Loucy (cell line): ENCODE results near the gene LHX2.

Experiments used
- H2AFZ ChIP-seq: fragments of 200-600 bp; sonication (generic); 2 replicates; pipeline ENCODE4 v1.6.0; 2016; ENCODE audit warnings: antibody characterized with exemption, mild to moderate bottlenecking, low read length, moderate library complexity
- H3F3A ChIP-seq: fragments of 200-600 bp; 2 replicates; pipeline ENCODE4 v1.6.0; 2016; ENCODE audit warnings: antibody characterized with exemption, low read depth, mild to moderate bottlenecking
- H3K27me3 ChIP-seq: fragments of 200-600 bp; sonication (generic); 2 replicates; pipeline ENCODE4 v1.6.1; 2014; ENCODE audit warnings: low read length, mild to moderate bottlenecking; ENCODE audit not compliant: insufficient read depth, poor library complexity, severe bottlenecking
- H3K36me3 ChIP-seq: fragments of 200-600 bp; sonication (generic); 2 replicates; pipeline ENCODE4 v1.6.1; 2016; ENCODE audit warnings: low read length; ENCODE audit not compliant: insufficient read depth
- H3K4me1 ChIP-seq: fragments of 200-600 bp; sonication (generic); 2 replicates; pipeline ENCODE4 v1.5.1; 2014; ENCODE audit warnings: low read length, mild to moderate bottlenecking; ENCODE audit not compliant: insufficient read depth, poor library complexity, severe bottlenecking
- H3K4me2 ChIP-seq: fragments of 200-600 bp; sonication (generic); 2 replicates; pipeline ENCODE4 v1.6.0; 2014; ENCODE audit warnings: antibody characterized with exemption, low read length, low read depth, mild to moderate bottlenecking; ENCODE audit not compliant: poor library complexity, severe bottlenecking
- H3K4me3 ChIP-seq: fragments of 200-600 bp; sonication (generic); 2 replicates; pipeline ENCODE4 v1.5.1; 2014; ENCODE audit warnings: low read length, mild to moderate bottlenecking, mixed read lengths; ENCODE audit not compliant: poor library complexity, severe bottlenecking
- H3K79me2 ChIP-seq: fragments of 200-600 bp; sonication (generic); 2 replicates; pipeline ENCODE4 v1.6.1; 2014; ENCODE audit warnings: low read length; ENCODE audit not compliant: insufficient read depth
- H3K9ac ChIP-seq: fragments of 200-600 bp; sonication (generic); 2 replicates; pipeline ENCODE4 v1.6.0; 2014; ENCODE audit warnings: mild to moderate bottlenecking, low read depth, low read length, moderate library complexity; ENCODE audit not compliant: poor library complexity, severe bottlenecking
- H3K9me2 ChIP-seq: fragments of 200-600 bp; sonication (generic); replicated peaks from 2 replicates; pipeline ENCODE4 v1.6.1; 2016; ENCODE audit warnings: low read depth, low read length, mixed read lengths
- H3K9me3 ChIP-seq: fragments of 200-600 bp; sonication (generic); 2 replicates; pipeline ENCODE4 v1.6.1; 2014; ENCODE audit warnings: mild to moderate bottlenecking, antibody characterized with exemption, low read length, low read depth; ENCODE audit not compliant: insufficient read depth
- H4K20me1 ChIP-seq: fragments of 200-600 bp; sonication (generic); 2 replicates; pipeline ENCODE4 v1.6.0; 2014; ENCODE audit warnings: antibody characterized with exemption, low read length, mild to moderate bottlenecking; ENCODE audit not compliant: insufficient read depth, poor library complexity, severe bottlenecking
- EZH2phosphoT487 ChIP-seq: fragments of 200-600 bp; IDR thresholded peaks from 2 replicates; pipeline ENCODE4 v1.6.1; 2018; ENCODE audit warnings: antibody characterized with exemption, mild to moderate bottlenecking, moderate library complexity, borderline replicate concordance
- TF ChIP-seq, protein P1 (sequence below): fragments of 200-600 bp; sonication (generic); conservative IDR thresholded peaks from 2 replicates; pipeline ENCODE4 v1.5.1; 2014; ENCODE audit warnings: mild to moderate bottlenecking, antibody characterized with exemption, low read length

Gene LHX2

DNA sequence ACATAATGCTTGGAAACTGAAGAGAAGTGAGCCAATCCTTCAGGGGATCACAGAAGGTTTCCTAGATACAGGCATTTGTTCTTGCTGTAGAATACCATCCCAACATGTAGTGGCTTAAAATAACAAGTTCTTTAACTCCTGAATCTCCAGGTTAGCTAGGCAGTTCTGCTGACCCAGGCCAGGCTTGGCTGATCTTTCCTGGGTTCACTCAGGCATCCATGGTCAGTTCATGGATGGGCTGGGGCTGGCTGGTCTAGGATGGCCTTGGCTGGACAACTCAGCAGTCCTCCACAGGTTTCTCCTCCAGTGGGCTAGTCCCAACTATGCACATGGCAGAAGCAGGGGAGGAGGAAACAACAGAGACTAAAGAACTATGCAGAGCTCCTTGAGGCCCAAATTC is 44.2 kb upstream of the LHX2 start:
- no peaks in the 10 kb centered on the region; the same call in 1 of the 2 replicates for H3K9me3 ChIP-seq
- no peaks in the 10 kb centered on the region for H3K36me3 ChIP-seq
- H2AFZ ChIP-seq, result no peak overlapping the region
- H3K9ac ChIP-seq, result no peak overlapping the region
- no peak overlapping the region for H3K4me2 ChIP-seq
- H3K79me2 ChIP-seq, result no peaks in the 10 kb centered on the region
- no peak overlapping the region for H3K4me3 ChIP-seq
- no peaks in the 10 kb centered on the region for H3K27me3 ChIP-seq
- no peaks in the 10 kb centered on the region for H3F3A ChIP-seq
- TF ChIP-seq, protein P1, sequence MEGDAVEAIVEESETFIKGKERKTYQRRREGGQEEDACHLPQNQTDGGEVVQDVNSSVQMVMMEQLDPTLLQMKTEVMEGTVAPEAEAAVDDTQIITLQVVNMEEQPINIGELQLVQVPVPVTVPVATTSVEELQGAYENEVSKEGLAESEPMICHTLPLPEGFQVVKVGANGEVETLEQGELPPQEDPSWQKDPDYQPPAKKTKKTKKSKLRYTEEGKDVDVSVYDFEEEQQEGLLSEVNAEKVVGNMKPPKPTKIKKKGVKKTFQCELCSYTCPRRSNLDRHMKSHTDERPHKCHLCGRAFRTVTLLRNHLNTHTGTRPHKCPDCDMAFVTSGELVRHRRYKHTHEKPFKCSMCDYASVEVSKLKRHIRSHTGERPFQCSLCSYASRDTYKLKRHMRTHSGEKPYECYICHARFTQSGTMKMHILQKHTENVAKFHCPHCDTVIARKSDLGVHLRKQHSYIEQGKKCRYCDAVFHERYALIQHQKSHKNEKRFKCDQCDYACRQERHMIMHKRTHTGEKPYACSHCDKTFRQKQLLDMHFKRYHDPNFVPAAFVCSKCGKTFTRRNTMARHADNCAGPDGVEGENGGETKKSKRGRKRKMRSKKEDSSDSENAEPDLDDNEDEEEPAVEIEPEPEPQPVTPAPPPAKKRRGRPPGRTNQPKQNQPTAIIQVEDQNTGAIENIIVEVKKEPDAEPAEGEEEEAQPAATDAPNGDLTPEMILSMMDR, result no peak
- TF ChIP-seq EZH2phosphoT487, result no peak
- H4K20me1 ChIP-seq, result no peaks in the 10 kb centered on the region
- no peaks in the 10 kb centered on the region for H3K9me2 ChIP-seq
- H3K4me1 ChIP-seq, result no peaks in the 10 kb centered on the region

GRCh38 chr9:123972618-123973017 is 39.0 kb upstream of the LHX2 start:
- no peak overlapping the region for H2AFZ ChIP-seq
- H3K9ac ChIP-seq, result no peak overlapping the region
- no peaks in the 10 kb centered on the region for H3K4me1 ChIP-seq
- H3K4me2 ChIP-seq, result no peak overlapping the region
- peaks cover 3% of the 10 kb centered on the region; the same call in 1 of the 2 replicates for H3K9me3 ChIP-seq
- H3K4me3 ChIP-seq, result no peak overlapping the region
- H4K20me1 ChIP-seq, result no peaks in the 10 kb centered on the region
- H3F3A ChIP-seq, result no peaks in the 10 kb centered on the region
- TF ChIP-seq EZH2phosphoT487, result no peak
- TF ChIP-seq, protein P1, result no peak
- no peaks in the 10 kb centered on the region for H3K36me3 ChIP-seq
- no peaks in the 10 kb centered on the region for H3K27me3 ChIP-seq
- H3K9me2 ChIP-seq, result no peaks in the 10 kb centered on the region
- H3K79me2 ChIP-seq, result no peaks in the 10 kb centered on the region

DNA sequence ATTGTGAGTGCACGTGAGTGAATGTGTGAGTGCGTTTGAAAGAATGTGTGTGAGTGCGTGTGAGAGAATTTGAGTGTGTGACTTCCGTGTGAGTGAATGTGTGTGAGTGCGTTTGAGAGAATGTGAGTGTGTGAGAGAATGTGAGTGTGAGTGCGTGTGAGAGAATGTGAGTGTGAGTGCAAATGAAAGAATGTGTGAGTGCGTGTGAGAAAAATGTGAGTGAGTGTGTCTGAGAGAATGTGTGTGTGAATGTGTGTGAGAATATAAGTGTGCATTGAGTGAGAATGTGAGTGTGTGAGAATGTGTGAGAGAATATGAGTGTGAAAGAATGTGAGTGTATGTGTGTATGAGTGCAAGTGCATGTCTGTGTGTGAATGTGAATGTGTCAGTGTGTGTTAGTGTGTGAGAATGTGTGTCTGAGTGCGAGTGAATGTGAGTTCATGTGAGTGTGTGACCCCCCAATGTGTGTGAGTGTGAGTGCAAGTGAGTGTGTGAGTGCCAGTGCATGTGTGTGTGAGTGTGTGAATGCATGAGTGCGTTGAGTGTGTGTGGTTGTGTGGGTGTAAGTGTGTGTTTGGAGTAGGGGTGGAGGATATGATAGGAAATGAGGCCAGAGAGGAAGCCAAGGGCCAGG is 37.9 kb upstream of the LHX2 start:
- Histone ChIP-seq H3K9ac (no peak overlapping the region), H3K9me2 (no peaks in the 10 kb centered on the region), H3K79me2 (no peaks in the 10 kb centered on the region), H4K20me1 (no peaks in the 10 kb centered on the region), H2AFZ (no peak overlapping the region), H3K27me3 (no peaks in the 10 kb centered on the region), H3K4me3 (no peak overlapping the region), H3K9me3 (peaks cover 3% of the 10 kb centered on the region; the same call in 1 of the 2 replicates), H3F3A (no peaks in the 10 kb centered on the region), H3K4me2 (no peak overlapping the region), H3K36me3 (no peaks in the 10 kb centered on the region), H3K4me1 (no peaks in the 10 kb centered on the region)
- TF ChIP-seq EZH2phosphoT487, result no peak
- TF ChIP-seq, protein P1, result no peak
